Measurements from ENCODE around the gene KDM6B. TPM values are rescaled to one million over a fixed set of nuclear protein-coding genes. Genes with fewer than 3 reads are reported as not detected.

The KDM6B gene
- total RNA-seq, 2 donors from 2014 or later: 7.5 to 20.1 TPM

GRCh38 chr17:7818746-7819645, 15.0 kb upstream of the KDM6B start:
- intact Hi-C loops (cut with DNase I): no loop called here
- WGBS, 2 donors: 81 to 85% methylated on average over 19 to 27 of the region's 27 CpGs

DNA sequence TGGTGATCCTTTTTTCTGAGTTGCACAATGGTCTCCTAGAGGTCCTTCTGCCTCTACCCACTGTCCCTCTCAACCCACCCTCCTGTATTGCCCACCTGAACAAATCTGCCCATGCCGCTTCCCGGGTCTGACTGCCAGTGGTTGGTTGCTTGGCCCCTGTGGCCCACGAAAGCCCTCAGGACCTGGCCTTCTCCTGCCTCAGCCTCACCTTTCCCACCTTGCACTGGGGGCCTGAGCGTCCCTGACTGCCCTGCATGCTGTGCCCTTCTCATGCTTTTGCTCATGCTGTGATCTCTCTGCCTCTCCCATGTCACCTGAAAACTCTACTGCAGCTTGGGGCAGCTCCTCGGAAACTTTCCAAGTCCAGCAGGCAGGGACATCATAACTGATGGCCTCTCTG, 13.8 kb upstream of the KDM6B start:
- Histone ChIP-seq H3K27me3 (no peaks in the 10 kb centered on the region), H3K4me3 (no peak overlapping the region), H3K4me1 (peaks cover under 1% of the 10 kb centered on the region), H3K27ac (no peak overlapping the region), H3K36me3 (replicated peaks in 1 of 2; ENCODE audit: insufficient read depth in 1 of 2, low read depth in 2 of 2) (no peaks in the 10 kb centered on the region), H3K9me3 (no peaks in the 10 kb centered on the region)
- ATAC-seq: no peak
- WGBS, 2 donors: 65 to 76% methylated on average over 5 of the region's 5 CpGs
- intact Hi-C loops (cut with DNase I): loop anchor here (5.0 to 10.0 kb wide), 2 partner anchors 37 to 165 kb away; partner anchors contain the start of genes CYB5D1, NAA38 and TMEM88
- DNase-seq: no peak
- no peak for TF ChIP-seq POLR2A (IDR thresholded peaks at IDR 0.05)
- TF ChIP-seq, protein P1, sequence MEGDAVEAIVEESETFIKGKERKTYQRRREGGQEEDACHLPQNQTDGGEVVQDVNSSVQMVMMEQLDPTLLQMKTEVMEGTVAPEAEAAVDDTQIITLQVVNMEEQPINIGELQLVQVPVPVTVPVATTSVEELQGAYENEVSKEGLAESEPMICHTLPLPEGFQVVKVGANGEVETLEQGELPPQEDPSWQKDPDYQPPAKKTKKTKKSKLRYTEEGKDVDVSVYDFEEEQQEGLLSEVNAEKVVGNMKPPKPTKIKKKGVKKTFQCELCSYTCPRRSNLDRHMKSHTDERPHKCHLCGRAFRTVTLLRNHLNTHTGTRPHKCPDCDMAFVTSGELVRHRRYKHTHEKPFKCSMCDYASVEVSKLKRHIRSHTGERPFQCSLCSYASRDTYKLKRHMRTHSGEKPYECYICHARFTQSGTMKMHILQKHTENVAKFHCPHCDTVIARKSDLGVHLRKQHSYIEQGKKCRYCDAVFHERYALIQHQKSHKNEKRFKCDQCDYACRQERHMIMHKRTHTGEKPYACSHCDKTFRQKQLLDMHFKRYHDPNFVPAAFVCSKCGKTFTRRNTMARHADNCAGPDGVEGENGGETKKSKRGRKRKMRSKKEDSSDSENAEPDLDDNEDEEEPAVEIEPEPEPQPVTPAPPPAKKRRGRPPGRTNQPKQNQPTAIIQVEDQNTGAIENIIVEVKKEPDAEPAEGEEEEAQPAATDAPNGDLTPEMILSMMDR (IDR thresholded peaks at IDR 0.05): no peak

More at GRCh38 chr17:7818746-7819645, 15.0 kb upstream of the KDM6B start:
- ATAC-seq: no peak
- H3K4me1 ChIP-seq: no peaks in the 10 kb centered on the region
- no peak overlapping the region for H3K27ac ChIP-seq
- TF ChIP-seq POLR2A (IDR thresholded peaks at IDR 0.05): no peak
- TF ChIP-seq, protein P1 (IDR thresholded peaks at IDR 0.05): no peak
- no peak for DNase-seq
- H3K9me3 ChIP-seq: no peaks in the 10 kb centered on the region
- no peaks in the 10 kb centered on the region for H3K27me3 ChIP-seq
- H3K4me3 ChIP-seq: no peak overlapping the region
- no peaks in the 10 kb centered on the region for H3K36me3 ChIP-seq (replicated peaks in 1 of 2; ENCODE audit: insufficient read depth in 1 of 2, low read depth in 2 of 2)

- Histone ChIP-seq H3K27me3 (no peaks in the 10 kb centered on the region), H3K36me3 (replicated peaks in 1 of 2; ENCODE audit: insufficient read depth in 1 of 2, low read depth in 2 of 2) (no peaks in the 10 kb centered on the region), H3K4me3 (no peak overlapping the region), H3K9me3 (no peaks in the 10 kb centered on the region), H3K4me1 (peaks cover 10% of the 10 kb centered on the region), H3K27ac (no peak overlapping the region)
- TF ChIP-seq, protein P1 (IDR thresholded peaks at IDR 0.05): no peak
- TF ChIP-seq POLR2A (IDR thresholded peaks at IDR 0.05): no peak
- DNase-seq (no peak), ATAC-seq (no peak)
- 56 to 59% methylated on average over 13 to 14 of the region's 14 CpGs for WGBS, 2 donors
- intact Hi-C loops (cut with DNase I): loop anchor here (5.0 to 10.0 kb wide), 2 partner anchors 35 to 163 kb away; partner anchors contain the start of genes CYB5D1, NAA38 and TMEM88
Observed at GRCh38 chr17:7822126-7822525, 11.9 kb upstream of the KDM6B start.

DNA sequence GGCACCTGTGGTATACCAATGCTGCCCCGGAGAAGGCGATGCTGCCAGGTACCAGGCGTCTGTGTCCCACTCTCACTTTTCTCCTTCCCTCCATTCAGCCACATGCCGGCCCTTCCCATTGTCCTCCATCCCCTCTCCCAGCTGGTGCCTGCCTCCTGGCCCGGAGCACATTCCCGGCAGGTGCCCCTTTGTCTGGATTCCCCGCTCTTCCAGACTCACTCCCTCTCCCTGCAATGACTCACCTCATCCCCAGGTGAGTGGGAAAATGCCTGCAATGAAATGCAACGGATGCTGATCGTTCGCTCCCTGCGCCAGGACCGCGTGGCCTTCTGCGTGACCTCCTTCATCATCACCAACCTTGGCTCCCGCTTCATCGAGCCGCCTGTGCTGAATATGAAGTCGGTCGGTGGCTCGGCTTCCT, 10.4 kb upstream of the KDM6B start:
- intact Hi-C loops (cut with DNase I): loop anchor here (5.0 to 10.0 kb wide), 2 partner anchors 34 to 161 kb away; partner anchors contain the start of genes CYB5D1, NAA38 and TMEM88
- Histone ChIP-seq H3K27me3 (no peaks in the 10 kb centered on the region), H3K36me3 (replicated peaks in 1 of 2; ENCODE audit: insufficient read depth in 1 of 2, low read depth in 2 of 2) (no peaks in the 10 kb centered on the region), H3K4me3 (no peak overlapping the region), H3K4me1 (peaks cover 10% of the 10 kb centered on the region), H3K9me3 (no peaks in the 10 kb centered on the region), H3K27ac (no peak overlapping the region)
- DNase-seq (no peak), ATAC-seq (no peak)
- 81 to 84% methylated on average over 20 of the region's 20 CpGs for WGBS, 2 donors
- TF ChIP-seq, protein P1 (IDR thresholded peaks at IDR 0.05): no peak
- no peak for TF ChIP-seq POLR2A (IDR thresholded peaks at IDR 0.05)
